HepG2 (cell line): ENCODE results near the gene USP7.
"Not testable (repeated sequence)": the region's sequence is repeated elsewhere in the genome, so short reads cannot be mapped to it uniquely, and the experiment has no call there.

Experiments used
- PHF20 ChIP-seq: sonication (generic); formaldehyde crosslinking; IDR thresholded peaks from 2 replicates; pipeline ENCODE4 v1.5.0; 2020; ENCODE audit warnings: mild to moderate bottlenecking, missing genetic modification reagents
- ZNF484 ChIP-seq: sonication (generic); formaldehyde crosslinking; IDR thresholded peaks from 2 replicates; pipeline ENCODE4 v1.5.1; 2020; ENCODE audit warnings: mild to moderate bottlenecking, low read depth, missing genetic modification reagents, borderline replicate concordance

DNA sequence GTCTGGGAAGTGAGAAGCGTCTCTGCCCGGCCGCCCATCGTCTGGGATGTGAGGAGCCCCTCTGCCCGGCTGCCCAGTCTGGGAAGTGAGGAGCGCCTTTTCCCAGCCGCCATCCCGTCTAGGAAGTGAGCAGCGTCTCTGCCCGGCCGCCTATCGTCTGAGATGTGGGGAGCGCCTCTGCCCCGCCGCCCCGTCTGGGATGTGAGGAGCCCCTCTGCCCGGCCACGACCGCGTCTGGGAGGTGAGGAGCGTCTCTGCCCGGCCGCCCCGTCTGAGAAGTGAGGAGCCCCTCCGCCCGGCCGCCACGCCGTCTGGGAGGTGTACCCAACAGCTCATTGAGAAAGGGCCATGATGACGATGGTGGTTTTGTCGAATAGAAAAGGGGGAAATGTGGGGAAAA, 18.2 kb upstream of the USP7 start:
- not testable (repeated sequence) for TF ChIP-seq ZNF484, PHF20
